Measurements from ENCODE around the gene TSBP1.

TSBP1 gene

DNA sequence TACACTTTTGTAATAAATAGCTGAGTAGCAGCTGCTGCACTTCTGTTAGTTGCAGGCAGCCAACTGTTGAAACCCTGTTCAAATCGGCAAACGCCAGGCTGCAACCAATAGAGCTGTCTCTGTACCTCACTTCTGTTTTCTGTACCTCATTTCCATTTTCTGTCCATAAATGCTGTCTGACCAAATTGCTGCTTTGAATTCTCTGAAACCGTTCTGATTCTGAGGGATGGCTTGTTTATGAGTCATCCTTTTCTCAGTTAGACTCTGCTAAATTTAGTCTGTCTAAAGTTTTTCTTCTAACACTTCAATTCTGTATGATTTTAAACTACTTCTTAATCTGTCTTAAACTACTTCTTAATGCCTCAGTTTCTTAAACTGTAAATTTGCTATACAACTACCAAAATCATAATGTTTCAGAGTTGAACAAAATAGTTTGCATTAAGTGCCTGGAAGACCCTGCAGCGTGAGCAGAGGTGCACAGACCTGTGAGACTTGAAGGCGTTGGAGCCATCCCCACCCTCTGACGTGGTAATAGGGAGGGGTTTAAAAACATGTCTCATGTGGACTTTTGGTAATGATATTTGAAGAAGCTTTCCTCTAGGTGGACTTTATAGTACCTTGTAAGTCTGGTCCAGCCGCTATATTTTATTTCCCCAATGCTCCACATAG, 25.7 kb upstream of the TSBP1 start:
- H3K27me3 ChIP-seq (replicated peaks) = no peaks in the 10 kb centered on the region
- TF ChIP-seq, protein P1, sequence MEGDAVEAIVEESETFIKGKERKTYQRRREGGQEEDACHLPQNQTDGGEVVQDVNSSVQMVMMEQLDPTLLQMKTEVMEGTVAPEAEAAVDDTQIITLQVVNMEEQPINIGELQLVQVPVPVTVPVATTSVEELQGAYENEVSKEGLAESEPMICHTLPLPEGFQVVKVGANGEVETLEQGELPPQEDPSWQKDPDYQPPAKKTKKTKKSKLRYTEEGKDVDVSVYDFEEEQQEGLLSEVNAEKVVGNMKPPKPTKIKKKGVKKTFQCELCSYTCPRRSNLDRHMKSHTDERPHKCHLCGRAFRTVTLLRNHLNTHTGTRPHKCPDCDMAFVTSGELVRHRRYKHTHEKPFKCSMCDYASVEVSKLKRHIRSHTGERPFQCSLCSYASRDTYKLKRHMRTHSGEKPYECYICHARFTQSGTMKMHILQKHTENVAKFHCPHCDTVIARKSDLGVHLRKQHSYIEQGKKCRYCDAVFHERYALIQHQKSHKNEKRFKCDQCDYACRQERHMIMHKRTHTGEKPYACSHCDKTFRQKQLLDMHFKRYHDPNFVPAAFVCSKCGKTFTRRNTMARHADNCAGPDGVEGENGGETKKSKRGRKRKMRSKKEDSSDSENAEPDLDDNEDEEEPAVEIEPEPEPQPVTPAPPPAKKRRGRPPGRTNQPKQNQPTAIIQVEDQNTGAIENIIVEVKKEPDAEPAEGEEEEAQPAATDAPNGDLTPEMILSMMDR (IDR thresholded peaks at IDR 0.05; ENCODE audit: low read depth, low read length, missing control alignments) = no peak
- DNase-seq = no peak
- no peak overlapping the region for H3K4me3 ChIP-seq (ENCODE audit: low read depth, low read length)
- in situ Hi-C loops (cut with HindIII; ENCODE audit: low pct_ligation_motif_present, low sequenced_read_pairs) = no loop called here
- H3K27ac ChIP-seq = no peak overlapping the region
- no peaks in the 10 kb centered on the region for H3K36me3 ChIP-seq (replicated peaks)

DNA sequence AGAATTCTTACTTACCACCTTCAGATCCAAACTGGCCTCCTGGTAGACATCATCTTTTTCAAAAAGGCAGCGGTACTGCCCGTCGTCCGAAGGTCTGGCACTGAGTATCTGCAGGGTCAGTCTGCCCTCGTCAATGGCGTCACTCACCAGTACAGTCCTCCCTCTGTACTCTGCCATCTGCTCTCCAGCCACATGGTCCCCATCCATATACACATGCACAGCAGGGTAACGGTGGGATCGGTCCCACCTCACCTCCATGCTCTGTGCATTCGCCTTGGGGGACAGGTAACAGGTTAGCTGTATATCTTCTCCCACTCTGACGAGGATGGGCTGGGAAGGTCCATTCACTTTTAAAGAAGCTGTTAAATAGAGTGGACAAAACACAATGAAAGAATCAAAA, 24.3 kb upstream of the TSBP1 start:
- in situ Hi-C loops (cut with HindIII; ENCODE audit: low pct_ligation_motif_present, low sequenced_read_pairs) = no loop called here
- Histone ChIP-seq H3K27ac (no peak overlapping the region), H3K27me3 (replicated peaks) (no peaks in the 10 kb centered on the region), H3K36me3 (replicated peaks) (no peaks in the 10 kb centered on the region), H3K4me3 (ENCODE audit: low read depth, low read length) (no peak overlapping the region)
- no peak for DNase-seq
- TF ChIP-seq, protein P1 (IDR thresholded peaks at IDR 0.05; ENCODE audit: low read depth, low read length, missing control alignments) = no peak

DNA sequence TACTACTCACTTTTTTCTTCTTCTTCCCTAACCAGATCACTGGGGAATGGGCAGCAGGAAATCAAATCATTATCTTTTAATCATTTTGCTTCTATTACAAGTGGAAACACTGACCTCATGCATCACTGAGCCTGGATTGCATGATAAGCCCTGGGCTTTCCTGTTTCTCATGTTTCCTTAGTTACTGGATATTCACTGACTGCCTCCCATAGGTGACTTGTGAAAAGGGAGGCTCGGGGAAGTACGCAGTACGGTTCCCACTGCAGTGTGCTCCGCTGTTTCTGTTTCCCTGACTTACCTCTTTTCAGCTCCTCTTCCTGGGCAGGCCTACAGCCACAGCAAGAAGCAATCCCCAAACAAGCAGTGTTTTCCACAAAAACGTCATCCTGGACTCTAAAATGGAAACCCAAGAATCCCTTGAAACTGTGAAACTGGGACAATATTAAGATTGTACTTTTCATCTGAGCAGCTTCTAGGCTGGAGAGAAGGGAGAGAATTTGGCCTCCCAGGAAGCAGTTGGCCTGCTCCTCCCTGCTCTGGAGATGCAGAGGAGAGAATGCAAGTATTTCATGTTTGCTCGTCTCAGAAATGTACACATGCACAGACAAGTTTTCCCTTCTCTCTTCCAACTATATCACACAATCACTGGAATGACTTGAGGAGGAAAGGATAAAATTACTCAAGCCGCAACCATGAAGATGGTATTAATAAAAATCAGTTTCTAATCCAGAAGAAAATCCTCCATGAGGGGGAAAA, 22.1 kb upstream of the TSBP1 start:
- peak; percentile 18 for DNase-seq
- in situ Hi-C loops (cut with HindIII; ENCODE audit: low pct_ligation_motif_present, low sequenced_read_pairs) = no loop called here
- H3K27me3 ChIP-seq (replicated peaks) = no peaks in the 10 kb centered on the region
- no peak overlapping the region for H3K27ac ChIP-seq
- TF ChIP-seq, protein P1 (IDR thresholded peaks at IDR 0.05; ENCODE audit: low read depth, low read length, missing control alignments) = no peak
- H3K36me3 ChIP-seq (replicated peaks) = no peaks in the 10 kb centered on the region
- H3K4me3 ChIP-seq (ENCODE audit: low read depth, low read length) = no peak overlapping the region

DNA sequence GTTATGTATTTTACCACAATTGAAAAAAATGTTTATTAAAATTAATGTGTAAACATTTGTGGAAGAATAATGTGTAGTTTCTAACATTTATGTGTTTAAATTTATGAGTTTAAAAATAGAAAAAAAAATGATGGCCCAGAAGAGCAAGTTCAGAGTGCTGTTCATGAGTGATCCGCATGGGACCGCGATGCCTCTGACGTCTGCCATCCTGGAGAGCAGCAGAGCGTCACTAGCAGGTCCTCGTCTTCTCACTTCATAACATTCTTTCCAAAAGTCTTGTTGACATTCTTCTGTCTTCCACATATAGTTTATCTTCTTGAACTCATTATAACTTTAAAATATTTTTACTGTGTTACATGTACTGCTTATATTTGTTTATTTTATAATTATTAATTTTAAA, 19.8 kb upstream of the TSBP1 start:
- H3K27me3 ChIP-seq (replicated peaks) = peaks cover 2% of the 10 kb centered on the region
- in situ Hi-C loops (cut with HindIII; ENCODE audit: low pct_ligation_motif_present, low sequenced_read_pairs) = no loop called here
- DNase-seq = no peak

DNA sequence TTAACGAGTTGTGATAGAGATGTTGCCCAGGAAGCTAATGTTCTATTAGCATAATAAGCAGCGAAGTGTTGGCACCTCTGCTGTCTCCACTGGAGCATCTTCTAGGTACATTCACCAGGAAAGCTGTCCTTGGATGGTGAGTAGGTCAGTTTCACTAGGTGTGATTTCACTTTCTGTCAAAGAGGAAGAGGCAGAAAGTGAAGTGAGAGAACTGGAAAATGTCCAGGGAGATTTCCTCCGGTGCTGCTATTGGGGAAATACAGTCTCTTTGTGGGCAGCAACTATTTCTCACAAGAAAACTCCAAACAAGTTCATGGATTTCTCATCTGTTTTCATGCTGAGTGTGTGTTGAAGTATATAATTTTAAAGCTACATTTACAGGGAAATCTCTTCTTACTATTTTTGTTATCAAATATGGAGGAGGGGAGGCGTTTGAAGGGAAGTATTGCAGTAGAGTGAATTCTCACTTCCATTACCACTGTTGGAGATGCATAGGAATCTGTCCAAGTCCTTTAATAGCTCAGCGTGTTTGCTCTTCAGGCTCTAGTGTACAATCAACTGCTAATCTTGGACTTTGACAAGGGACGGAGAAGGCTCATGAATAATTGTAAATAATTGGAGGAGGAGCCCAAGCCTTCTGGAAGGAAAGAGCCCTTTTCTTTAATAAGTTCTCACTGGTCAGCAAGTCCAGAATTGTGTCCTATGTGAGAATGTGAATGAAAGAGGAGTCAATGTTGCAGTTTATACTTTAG, 16.1 kb upstream of the TSBP1 start:
- H3K27me3 ChIP-seq (replicated peaks) = peaks cover 2% of the 10 kb centered on the region
- no peak for DNase-seq
- TF ChIP-seq, protein P1 (IDR thresholded peaks at IDR 0.05; ENCODE audit: low read depth, low read length, missing control alignments) = no peak
- no peak overlapping the region for H3K4me3 ChIP-seq (ENCODE audit: low read depth, low read length)
- in situ Hi-C loops (cut with HindIII; ENCODE audit: low pct_ligation_motif_present, low sequenced_read_pairs) = no loop called here
- H3K27ac ChIP-seq = no peak overlapping the region
- H3K36me3 ChIP-seq (replicated peaks) = no peaks in the 10 kb centered on the region

More for the DNA sequence above, 19.8 kb upstream of the TSBP1 start:
- no peak overlapping the region for H3K27ac ChIP-seq
- TF ChIP-seq, protein P1 (IDR thresholded peaks at IDR 0.05; ENCODE audit: low read depth, low read length, missing control alignments) = no peak
- H3K36me3 ChIP-seq (replicated peaks) = no peaks in the 10 kb centered on the region
- H3K4me3 ChIP-seq (ENCODE audit: low read depth, low read length) = no peak overlapping the region

All from brain microvascular endothelial cell (primary cell).